Measurements from ENCODE around the gene CFL2.
"Not testable (repeated sequence)": the region's sequence is repeated elsewhere in the genome, so short reads cannot be mapped to it uniquely, and the experiment has no call there.

The CFL2 gene

DNA sequence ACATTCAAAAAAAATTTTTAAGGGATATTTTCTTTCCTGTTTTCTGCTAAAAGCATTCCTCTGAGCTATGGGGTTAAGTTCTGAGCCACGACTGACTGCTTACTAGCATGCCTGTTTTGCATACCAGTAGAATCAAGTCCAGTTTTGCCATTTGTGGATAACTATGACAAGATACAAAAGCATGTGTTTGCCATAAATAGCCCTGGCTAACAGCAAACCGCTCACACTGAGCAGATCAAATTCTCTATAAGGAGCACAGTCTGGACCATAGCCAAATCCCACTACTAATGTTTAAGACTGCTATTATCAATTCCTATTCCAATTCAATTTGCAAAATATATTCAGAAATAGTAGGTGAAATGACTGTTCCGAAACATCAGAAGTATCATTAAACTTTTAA lies 3.2 kb downstream of the CFL2 start:
- no peak for DNase-seq

DNA sequence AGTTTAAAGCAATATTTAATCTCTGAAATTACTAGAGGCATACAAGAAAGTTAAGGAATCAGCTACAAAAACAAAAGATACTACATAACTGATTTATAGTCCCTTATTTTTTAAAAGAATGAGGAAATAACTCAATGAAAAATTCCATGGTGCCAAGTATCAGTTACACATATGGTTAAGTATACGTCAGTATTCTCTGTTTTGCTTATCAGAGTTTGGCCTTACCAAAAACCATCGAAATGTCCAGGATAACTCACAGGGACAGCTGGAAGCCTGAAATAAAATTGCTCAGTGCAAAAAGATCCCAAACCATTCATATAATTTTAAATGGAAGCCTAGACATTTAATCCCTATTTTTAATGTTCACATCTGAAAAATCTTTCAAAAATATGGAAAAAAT lies 3.6 kb downstream of the CFL2 start:
- no peak for DNase-seq

- DNase-seq, result no peak
Observed at GRCh38 chr14:34710006-34710405, 4.4 kb downstream of the CFL2 start.

DNA sequence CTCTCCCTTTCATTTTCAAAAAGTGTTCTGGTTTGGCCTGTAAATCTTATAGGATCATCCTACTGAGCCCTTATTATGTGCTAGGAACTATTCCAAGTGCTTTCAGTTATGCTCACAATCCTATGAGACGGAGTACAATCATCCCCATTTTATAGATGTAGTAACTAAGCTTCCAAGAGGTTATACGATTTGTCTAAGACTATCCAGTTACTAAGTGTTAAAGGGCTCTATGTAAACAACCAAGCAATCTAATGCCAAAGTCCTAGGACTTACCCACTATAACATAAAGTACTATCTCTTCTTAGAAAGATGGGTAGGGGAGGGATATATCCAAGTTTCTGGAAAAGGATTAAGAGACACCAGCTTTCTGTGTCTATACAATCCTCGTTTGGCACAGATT lies 6.7 kb downstream of the CFL2 start:
- DNase-seq, result no peak

GRCh38 chr14:34701808-34702207 lies 12.6 kb downstream of the CFL2 start:
- no peak for DNase-seq

DNA sequence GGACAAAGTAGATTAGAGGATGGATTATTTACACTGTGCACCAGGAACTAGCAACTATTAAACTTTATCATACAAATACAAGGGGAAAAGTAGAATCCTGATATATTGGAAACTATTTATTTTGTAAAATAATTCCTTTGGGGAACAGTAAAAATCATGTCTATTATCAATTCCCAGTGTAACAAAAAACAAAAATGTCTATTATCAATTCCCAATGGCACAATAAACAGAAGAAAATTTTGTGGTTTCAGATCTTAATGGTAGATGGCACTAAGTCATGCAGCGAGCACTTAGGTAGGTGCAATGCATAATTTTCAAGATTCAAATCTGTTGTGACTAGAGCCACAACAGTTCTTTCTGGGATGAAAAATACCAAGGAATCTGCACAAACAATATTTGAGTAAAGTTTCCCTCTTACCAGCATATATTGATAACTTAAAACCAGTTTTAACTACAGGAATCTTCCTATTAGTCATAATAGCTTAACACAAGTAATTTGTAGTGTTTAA lies 13.7 kb downstream of the CFL2 start:
- DNase-seq, result no peak

DNA sequence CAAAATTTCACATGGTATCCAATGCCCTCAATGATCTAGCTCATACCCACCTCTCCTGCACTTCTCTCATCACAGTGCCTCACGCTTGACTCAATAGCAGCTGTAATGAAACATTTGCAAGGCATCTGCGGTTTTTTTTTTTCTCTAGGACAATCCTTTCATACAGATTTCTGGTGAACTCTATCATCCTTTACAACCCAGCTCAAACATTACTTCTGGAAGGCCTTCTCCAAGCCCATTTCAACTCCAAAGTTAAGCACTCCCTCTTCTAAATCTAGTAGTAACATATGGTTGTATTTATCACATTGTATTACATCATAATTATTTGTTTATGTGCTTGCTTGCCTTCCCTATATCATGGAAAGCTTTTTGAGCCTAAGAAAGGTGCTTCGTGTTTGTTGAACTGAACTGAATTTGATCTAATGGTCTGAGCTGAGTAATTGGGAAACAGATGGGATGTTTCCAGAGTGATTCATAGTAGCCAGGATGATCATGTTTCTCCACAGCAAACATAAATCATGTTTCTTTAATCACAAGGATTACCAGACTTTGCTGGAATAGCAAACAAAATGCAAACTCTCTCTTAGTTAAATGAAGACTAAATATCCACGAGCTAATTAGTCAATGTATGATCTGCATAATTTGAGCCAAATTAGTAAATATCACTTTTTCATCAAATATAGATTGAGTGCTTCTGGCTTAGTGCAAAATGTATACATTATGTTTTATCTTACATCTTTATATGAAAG lies 14.3 kb downstream of the CFL2 start:
- DNase-seq, result peak; percentile 51

- not testable (repeated sequence) for DNase-seq
Observed at GRCh38 chr14:34694216-34694615, 20.2 kb downstream of the CFL2 start.

GRCh38 chr14:34693228-34693939 lies 21.0 kb downstream of the CFL2 start:
- no peak for DNase-seq

GRCh38 chr14:34692898-34693227 lies 21.5 kb downstream of the CFL2 start:
- no peak for DNase-seq

- no peak for DNase-seq
Observed at GRCh38 chr14:34692348-34692747, 22.0 kb downstream of the CFL2 start.

GRCh38 chr14:34691206-34691605 lies 23.2 kb downstream of the CFL2 start:
- no peak for DNase-seq

GRCh38 chr14:34688470-34689206 lies 25.8 kb downstream of the CFL2 start:
- no peak for DNase-seq

GRCh38 chr14:34685819-34686428 lies 28.5 kb downstream of the CFL2 start:
- no peak for DNase-seq

DNA sequence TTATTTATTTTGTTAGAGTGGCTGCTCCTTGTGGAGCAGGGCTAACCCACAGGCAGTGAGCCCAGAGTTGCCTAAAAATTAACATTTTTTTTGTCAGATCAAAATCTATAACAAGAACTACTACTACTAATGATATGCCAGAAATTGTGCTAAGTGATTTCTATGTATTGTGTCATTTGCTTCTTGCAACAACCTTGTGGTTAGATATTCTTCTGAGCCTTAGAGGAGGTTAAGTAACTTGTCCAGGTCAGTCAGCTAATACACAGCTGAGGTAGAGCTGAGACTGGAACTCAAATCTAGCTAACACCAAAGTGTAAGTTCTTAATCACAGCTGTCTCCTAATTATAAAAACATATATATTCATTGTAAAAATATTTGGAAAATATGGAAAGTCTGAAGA lies 29.8 kb downstream of the CFL2 start:
- no peak for DNase-seq

GRCh38 chr14:34682787-34683321 lies 31.5 kb downstream of the CFL2 start:
- DNase-seq, result no peak

GRCh38 chr14:34680806-34681479 lies 33.5 kb downstream of the CFL2 start:
- no peak for DNase-seq

GRCh38 chr14:34678735-34679134 lies 35.7 kb downstream of the CFL2 start:
- no peak for DNase-seq

GRCh38 chr14:34678306-34678705 lies 36.1 kb downstream of the CFL2 start:
- peak; percentile 55 for DNase-seq

GRCh38 chr14:34676516-34677211 lies 37.7 kb downstream of the CFL2 start:
- DNase-seq, result peak; percentile 35

- no peak for DNase-seq
Observed at GRCh38 chr14:34673702-34674101, 40.7 kb downstream of the CFL2 start.

DNA sequence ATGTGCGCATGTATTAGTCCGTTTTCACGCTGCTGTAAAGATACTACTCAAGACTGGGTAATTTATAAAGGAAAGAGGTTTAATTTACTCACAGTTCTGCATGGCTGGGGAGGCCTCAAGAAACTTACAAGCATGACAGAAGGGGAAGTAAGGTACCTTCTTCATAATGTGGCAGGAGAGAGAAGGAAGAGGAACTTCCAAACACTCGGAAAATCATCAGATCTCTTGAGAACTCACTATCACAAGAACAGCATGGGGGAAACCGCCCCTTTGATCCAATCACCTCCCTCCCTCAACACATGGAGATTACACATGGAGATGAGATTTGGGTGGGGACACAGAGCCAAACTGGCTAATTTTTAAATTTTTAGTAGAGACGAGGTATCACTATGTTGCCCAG lies 42.7 kb downstream of the CFL2 start:
- no peak for DNase-seq

Measured in NCI-H510A treated with DMSO at 0.1 percent for 48 hours (cell line).